ENCODE data around the gene BICC1. TPM values are rescaled to one million over a fixed set of nuclear protein-coding genes. Genes with fewer than 3 reads are reported as not detected.
A peak's percentile ranks its signal among the peaks of the same experiment; 100 is the strongest.

The BICC1 gene
- total RNA-seq, 2 experiments from 2014 or later, result not detected

DNA sequence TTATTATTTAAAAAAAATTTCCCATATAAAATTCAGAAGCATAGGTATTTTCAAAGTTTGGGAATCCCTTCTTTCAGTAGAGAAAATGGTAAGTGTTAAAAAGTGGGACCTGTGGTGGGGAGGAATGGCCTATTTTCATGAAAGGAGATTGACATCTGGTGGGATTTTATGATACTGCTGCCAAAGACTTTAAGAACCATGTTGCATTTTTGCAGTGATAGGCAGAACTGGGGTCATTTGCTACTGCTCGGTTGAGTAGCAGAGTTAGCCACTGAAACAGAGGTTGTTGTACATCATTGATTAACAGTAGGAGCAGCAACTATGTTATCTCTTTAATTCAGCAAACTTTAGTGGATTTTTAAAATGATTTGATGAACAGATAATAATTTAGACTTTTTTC is 4.4 kb downstream of the BICC1 start:
- Mint-ChIP-seq H3K4me3 (no peak overlapping the region), H3K4me1 (peaks cover 10% of the 10 kb centered on the region), H3K9me3 (ENCODE audit: low read depth) (no peaks in the 10 kb centered on the region), H3K36me3 (ENCODE audit: low read depth) (no peaks in the 10 kb centered on the region), H3K27me3 (peaks cover 47% of the 10 kb centered on the region), H3K27ac (no peak overlapping the region)
- no peak for DNase-seq
- ATAC-seq, result no peak
- POLR2A ChIA-PET, result no interaction called here
- intact Hi-C loops (cut with DNase I, micrococcal nuclease), result loop anchor here in 1 of 2 experiments (10.0 kb wide), 1 partner anchor 212 kb away; no protein-coding TSS in a partner anchor
- CTCF ChIA-PET, result interaction anchor here (1.4 kb wide), 1 partner anchor 14 kb away, joined by 7 read pairs; no protein-coding TSS in a partner anchor

DNA sequence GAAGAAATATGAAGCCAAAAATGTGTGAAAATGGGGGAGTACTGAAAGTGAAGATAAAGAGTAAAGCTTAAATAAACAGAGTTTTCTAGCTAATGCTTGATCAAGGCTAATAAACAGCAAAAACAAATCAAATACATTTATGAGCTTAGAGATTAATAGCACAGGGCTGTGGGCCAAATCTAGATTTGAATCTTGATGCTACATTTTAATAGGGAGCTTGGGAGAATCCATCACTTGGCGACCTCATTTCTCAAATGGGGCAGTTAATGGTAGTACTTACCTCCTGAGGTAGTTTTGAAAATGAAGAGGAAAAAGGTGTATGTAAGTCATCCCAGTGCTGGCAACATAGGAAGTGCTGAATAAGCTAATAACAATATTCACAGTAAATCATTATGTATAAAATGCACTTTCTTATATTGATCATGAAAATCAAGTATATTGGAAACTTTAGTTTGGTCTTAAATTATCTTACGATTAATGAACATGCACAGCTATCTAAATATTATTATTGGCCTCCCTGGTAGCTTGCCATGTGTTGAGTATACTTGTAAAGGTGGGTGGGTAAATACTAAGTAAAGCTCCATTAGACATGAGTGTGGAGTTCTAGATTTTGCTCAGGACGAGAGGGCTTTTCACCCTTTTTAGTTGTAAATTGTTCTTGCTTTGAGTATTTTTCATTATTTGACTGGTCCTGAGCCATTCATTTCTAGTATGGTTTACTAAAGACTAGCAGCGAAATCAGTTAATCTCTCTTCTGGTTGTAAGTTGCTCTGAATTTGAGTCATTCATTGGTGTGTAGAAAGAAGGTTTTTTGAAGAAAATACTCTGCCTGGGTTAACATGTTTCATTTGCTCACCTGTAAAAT is 5.1 kb downstream of the BICC1 start:
- no peak overlapping the region for H3K4me3 Mint-ChIP-seq
- ChIA-PET CTCF (interaction anchor here (0.6 to 1.4 kb wide), 2 partner anchors 13 to 219 kb away, joined by 4 to 7 read pairs; no protein-coding TSS in a partner anchor), POLR2A (no interaction called here)
- ATAC-seq (peak; percentile 50), DNase-seq (no peak)
- H3K27ac Mint-ChIP-seq, result no peak overlapping the region
- no peaks in the 10 kb centered on the region for H3K9me3 Mint-ChIP-seq (ENCODE audit: low read depth)
- intact Hi-C loops (cut with DNase I, micrococcal nuclease), result loop anchor here in 1 of 2 experiments (10.0 kb wide), 1 partner anchor 213 kb away; no protein-coding TSS in a partner anchor
- H3K4me1 Mint-ChIP-seq, result peaks cover 6% of the 10 kb centered on the region
- H3K36me3 Mint-ChIP-seq (ENCODE audit: low read depth), result no peaks in the 10 kb centered on the region
- H3K27me3 Mint-ChIP-seq, result peaks cover 47% of the 10 kb centered on the region

DNA sequence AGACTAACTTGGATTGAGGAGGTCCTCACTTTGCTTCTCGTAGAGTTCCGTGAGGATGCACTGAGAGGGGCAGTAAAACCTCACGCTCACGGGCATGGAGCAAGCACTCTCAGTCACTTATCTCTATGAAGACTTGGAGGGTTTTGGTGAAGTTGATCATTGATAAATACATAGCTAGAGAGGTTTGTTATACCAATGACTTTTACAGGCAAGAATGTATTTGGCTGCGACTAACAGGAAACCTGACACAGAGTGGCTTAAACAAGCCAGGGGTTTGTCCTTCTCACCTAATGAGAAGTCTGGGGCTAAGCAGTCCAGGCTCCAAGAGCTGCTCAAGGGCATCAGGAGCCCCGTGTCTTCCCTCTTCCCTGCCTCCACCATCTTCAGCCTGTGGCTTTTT is 6.1 kb downstream of the BICC1 start:
- intact Hi-C loops (cut with DNase I, micrococcal nuclease), result loop anchor here in 1 of 2 experiments (10.0 kb wide), 1 partner anchor 214 kb away; no protein-coding TSS in a partner anchor
- DNase-seq (no peak), ATAC-seq (no peak)
- H3K4me1 Mint-ChIP-seq, result peaks cover 3% of the 10 kb centered on the region
- no peak overlapping the region for H3K4me3 Mint-ChIP-seq
- ChIA-PET POLR2A (no interaction called here), CTCF (interaction anchor here (0.6 kb wide), 2 partner anchors 220 to 227 kb away, joined by 3 to 4 read pairs; no protein-coding TSS in a partner anchor)
- H3K27me3 Mint-ChIP-seq, result peaks cover 44% of the 10 kb centered on the region
- no peaks in the 10 kb centered on the region for H3K9me3 Mint-ChIP-seq (ENCODE audit: low read depth)
- H3K27ac Mint-ChIP-seq, result no peak overlapping the region
- no peaks in the 10 kb centered on the region for H3K36me3 Mint-ChIP-seq (ENCODE audit: low read depth)

DNA sequence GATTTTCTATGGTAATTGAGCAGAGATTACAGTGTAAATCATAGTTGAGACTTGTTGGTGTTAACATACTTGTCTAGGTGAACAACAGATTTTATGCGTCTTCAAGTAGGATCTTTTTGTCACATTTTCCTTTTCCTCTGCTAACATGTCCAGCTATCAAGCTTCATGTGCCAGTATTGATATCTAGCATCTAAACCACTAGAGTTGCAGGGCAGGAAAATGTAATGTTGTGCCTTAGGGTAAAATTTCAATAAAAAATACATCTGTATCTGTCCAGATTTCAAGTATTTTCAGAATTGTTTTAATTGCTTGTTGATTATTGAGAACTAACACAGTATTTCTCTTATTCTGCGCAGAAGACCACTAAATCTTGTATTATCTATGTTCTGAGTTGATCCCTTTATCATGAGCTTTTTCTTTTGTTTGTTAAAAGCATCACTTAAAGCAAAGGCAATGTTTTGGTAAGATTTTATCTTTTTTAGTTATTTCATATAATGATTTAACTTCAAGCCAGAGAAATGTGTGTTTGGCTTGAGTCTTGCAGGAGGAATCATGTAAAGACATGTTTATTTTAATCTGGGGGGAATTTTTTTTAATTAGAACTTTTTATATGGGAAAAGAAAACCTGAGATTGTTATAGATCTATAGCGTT is 16.5 kb downstream of the BICC1 start:
- intact Hi-C loops (cut with DNase I, micrococcal nuclease), result no loop called here

DNA sequence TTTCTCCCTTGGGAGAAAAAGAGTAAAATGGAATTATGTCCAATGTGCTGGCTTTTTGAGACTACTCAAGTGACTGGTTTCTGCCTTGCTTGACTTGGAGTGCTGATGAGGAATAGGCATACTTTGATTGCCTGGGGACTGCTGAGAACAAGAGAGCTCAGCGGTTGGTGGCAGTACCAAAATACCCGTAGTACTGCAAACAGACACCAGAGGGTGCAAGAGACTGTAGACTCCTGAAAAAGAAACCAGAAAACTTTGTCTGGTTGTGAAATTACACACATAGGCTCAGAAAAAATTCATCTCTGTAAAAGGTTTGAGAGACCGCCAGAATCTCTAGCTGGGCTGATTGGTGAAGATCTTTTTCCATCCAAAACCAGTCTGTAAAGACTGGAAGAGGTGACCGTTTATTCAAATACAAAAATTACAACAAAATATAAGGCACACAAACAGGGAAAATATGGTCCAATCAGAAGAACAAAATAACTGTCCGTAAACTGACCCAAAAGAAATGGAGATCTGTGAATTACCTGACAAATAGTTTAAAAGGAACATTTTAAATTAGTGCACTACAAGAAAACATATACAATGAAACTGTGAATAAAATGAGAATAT is 18.5 kb downstream of the BICC1 start:
- no peak overlapping the region for H3K4me3 Mint-ChIP-seq
- CTCF ChIA-PET, result interaction anchor here (0.7 to 2.6 kb wide), 18 partner anchors 8 to 1097 kb away, joined by 3 to 7 read pairs (median 3); partner anchors contain the start of gene BICC1
- intact Hi-C loops (cut with DNase I, micrococcal nuclease), result loop anchor here in 1 of 2 experiments (5.0 to 10.0 kb wide), 2 partner anchors 704 to 1091 kb away; no protein-coding TSS in a partner anchor
- DNase-seq (peak; percentile 71), ATAC-seq (peak; percentile 74)
- POLR2A ChIA-PET, result no interaction called here
- H3K4me1 Mint-ChIP-seq, result no peaks in the 10 kb centered on the region
- H3K27ac Mint-ChIP-seq, result no peak overlapping the region
- peaks cover 7% of the 10 kb centered on the region for H3K9me3 Mint-ChIP-seq (ENCODE audit: low read depth)
- H3K36me3 Mint-ChIP-seq (ENCODE audit: low read depth), result no peaks in the 10 kb centered on the region
- H3K27me3 Mint-ChIP-seq, result peaks cover 9% of the 10 kb centered on the region

More for the DNA sequence above, 16.5 kb downstream of the BICC1 start:
- no peaks in the 10 kb centered on the region for H3K4me1 Mint-ChIP-seq
- H3K36me3 Mint-ChIP-seq (ENCODE audit: low read depth), result no peaks in the 10 kb centered on the region
- ChIA-PET CTCF (interaction anchor here (0.5 to 2.6 kb wide), 5 partner anchors 12 to 1906 kb away, joined by 3 to 7 read pairs (median 4); no protein-coding TSS in a partner anchor), POLR2A (interaction anchor here (0.8 kb wide), 1 partner anchor 79 kb away, joined by 3 read pairs; no protein-coding TSS in a partner anchor)
- no peaks in the 10 kb centered on the region for H3K9me3 Mint-ChIP-seq (ENCODE audit: low read depth)
- no peak overlapping the region for H3K27ac Mint-ChIP-seq
- peaks cover 9% of the 10 kb centered on the region for H3K27me3 Mint-ChIP-seq
- no peak for ATAC-seq
- H3K4me3 Mint-ChIP-seq, result no peak overlapping the region
- no peak for DNase-seq

DNA sequence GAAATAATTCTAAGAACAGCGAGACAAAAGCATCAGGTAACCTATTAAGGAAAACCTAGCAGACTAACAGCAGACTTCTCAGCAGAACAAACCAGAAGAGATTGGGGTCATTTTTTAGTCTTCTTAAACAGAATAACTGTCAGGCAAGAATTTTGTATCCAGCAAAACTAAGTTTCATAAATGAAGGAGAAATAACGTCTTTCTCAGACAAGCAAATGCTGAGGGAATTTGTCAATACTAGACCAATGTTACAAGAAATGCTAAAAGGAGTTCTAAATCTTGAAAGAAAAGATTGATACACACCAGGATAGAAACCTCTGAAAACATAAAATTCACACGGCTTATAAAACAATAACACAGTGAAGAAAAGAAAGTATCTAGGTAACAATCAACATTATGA is 22.6 kb downstream of the BICC1 start:
- DNase-seq, result no peak
- no peak overlapping the region for H3K27ac Mint-ChIP-seq
- intact Hi-C loops (cut with DNase I, micrococcal nuclease), result loop anchor here in 1 of 2 experiments (10.0 kb wide), 1 partner anchor 699 kb away; no protein-coding TSS in a partner anchor
- peaks cover 9% of the 10 kb centered on the region for H3K27me3 Mint-ChIP-seq
- no peaks in the 10 kb centered on the region for H3K36me3 Mint-ChIP-seq (ENCODE audit: low read depth)
- CTCF ChIA-PET, result no interaction called here
- no peak for ATAC-seq
- POLR2A ChIA-PET, result no interaction called here
- H3K4me1 Mint-ChIP-seq, result no peaks in the 10 kb centered on the region
- H3K4me3 Mint-ChIP-seq, result no peak overlapping the region
- peaks cover 7% of the 10 kb centered on the region for H3K9me3 Mint-ChIP-seq (ENCODE audit: low read depth)

DNA sequence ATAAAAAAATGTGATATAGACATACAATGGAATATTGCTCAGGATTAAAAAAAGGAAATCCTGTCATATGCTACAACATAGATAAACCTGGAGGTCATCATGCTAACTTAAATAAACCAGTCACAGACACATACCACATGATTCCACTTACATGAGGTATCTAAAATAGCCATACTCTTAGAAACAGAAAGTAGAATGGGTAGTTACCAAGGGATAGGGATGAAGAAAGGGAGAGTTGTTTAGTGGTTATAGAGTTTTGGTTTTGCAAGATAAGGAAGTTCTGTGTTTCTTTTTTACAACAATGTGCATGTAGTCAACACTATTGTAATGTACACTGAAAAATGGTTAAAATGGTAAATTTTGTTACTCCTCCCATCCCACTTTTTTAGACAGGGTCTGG is 30.5 kb downstream of the BICC1 start:
- CTCF ChIA-PET, result no interaction called here
- Mint-ChIP-seq H3K36me3 (ENCODE audit: low read depth) (no peaks in the 10 kb centered on the region), H3K9me3 (ENCODE audit: low read depth) (no peaks in the 10 kb centered on the region), H3K27me3 (peaks cover 2% of the 10 kb centered on the region), H3K4me3 (no peak overlapping the region), H3K27ac (no peak overlapping the region), H3K4me1 (no peaks in the 10 kb centered on the region)
- intact Hi-C loops (cut with DNase I, micrococcal nuclease), result no loop called here
- POLR2A ChIA-PET, result no interaction called here
- DNase-seq (no peak), ATAC-seq (no peak)

DNA sequence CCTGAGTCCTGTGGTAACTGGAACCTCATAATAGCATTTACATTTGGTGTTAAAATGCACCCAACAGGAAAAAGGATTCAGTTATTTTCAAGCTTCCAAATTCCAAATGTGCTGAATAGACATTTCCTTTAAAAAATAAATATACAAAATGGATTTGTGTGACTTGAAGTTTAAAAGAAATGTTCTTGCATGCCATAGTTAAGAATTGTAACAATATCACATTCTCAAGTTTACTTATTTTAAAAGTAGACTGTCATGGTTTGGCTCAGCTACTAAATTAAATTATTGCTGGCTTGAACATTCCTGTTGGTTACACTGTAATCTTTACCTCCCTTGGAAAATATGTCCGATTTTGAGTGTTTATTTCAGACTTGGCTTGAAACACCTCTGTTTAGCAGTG is 31.5 kb downstream of the BICC1 start:
- Mint-ChIP-seq H3K4me3 (no peak overlapping the region), H3K4me1 (no peaks in the 10 kb centered on the region), H3K36me3 (ENCODE audit: low read depth) (no peaks in the 10 kb centered on the region), H3K27ac (no peak overlapping the region), H3K9me3 (ENCODE audit: low read depth) (no peaks in the 10 kb centered on the region), H3K27me3 (peaks cover 2% of the 10 kb centered on the region)
- POLR2A ChIA-PET, result no interaction called here
- intact Hi-C loops (cut with DNase I, micrococcal nuclease), result no loop called here
- CTCF ChIA-PET, result interaction anchor here (0.9 kb wide), 1 partner anchor 13 kb away, joined by 3 read pairs; no protein-coding TSS in a partner anchor
- no peak for DNase-seq
- no peak for ATAC-seq

DNA sequence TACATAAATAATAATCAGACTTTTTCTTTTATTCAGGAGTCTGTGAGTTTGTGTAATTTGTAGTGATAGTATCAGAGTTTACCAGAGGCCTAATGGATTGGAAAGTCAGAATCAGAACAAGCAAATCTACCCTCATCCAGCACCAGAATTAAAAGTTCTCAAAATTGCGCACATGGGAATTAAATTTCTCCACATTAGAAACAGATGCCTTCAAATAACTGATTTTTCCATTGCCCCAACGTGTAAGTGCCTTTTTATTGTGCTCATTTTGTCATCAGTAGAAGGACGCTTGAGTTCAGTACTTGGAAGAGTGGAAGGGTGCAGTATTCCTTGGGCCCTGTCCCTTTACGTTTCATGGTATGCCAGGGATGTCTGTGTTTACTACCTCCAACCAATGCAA is 32.8 kb downstream of the BICC1 start:
- H3K27ac Mint-ChIP-seq, result no peak overlapping the region
- H3K9me3 Mint-ChIP-seq (ENCODE audit: low read depth), result no peaks in the 10 kb centered on the region
- H3K27me3 Mint-ChIP-seq, result no peaks in the 10 kb centered on the region
- POLR2A ChIA-PET, result no interaction called here
- ATAC-seq (no peak), DNase-seq (no peak)
- CTCF ChIA-PET, result interaction anchor here (0.9 kb wide), 1 partner anchor 14 kb away, joined by 3 read pairs; no protein-coding TSS in a partner anchor
- intact Hi-C loops (cut with DNase I, micrococcal nuclease), result no loop called here
- no peak overlapping the region for H3K4me3 Mint-ChIP-seq
- no peaks in the 10 kb centered on the region for H3K36me3 Mint-ChIP-seq (ENCODE audit: low read depth)
- no peaks in the 10 kb centered on the region for H3K4me1 Mint-ChIP-seq

DNA sequence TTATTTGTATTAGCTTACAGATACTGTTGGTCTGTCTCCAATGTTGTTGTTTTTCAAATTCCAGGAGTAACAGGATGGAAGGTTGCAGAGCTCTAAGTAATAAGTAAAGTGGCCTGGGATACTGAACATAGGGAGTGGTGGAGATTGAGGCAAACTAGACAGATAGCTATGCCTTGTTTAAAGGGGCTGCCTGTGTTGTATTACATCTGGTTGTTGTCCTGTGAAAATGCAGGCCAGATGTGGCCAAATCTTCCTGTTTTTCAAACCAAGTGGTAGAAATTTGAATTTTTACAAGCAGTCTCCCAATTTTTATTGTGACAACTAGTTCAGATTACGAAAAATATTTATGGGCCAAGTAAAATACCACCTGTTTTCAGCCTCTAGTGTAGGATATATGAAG is 33.5 kb downstream of the BICC1 start:
- Mint-ChIP-seq H3K4me1 (no peaks in the 10 kb centered on the region), H3K4me3 (no peak overlapping the region), H3K36me3 (ENCODE audit: low read depth) (no peaks in the 10 kb centered on the region), H3K27me3 (no peaks in the 10 kb centered on the region), H3K9me3 (ENCODE audit: low read depth) (no peaks in the 10 kb centered on the region), H3K27ac (no peak overlapping the region)
- CTCF ChIA-PET, result interaction anchor here (0.9 kb wide), 1 partner anchor 15 kb away, joined by 3 read pairs; no protein-coding TSS in a partner anchor
- ATAC-seq (no peak), DNase-seq (no peak)
- POLR2A ChIA-PET, result no interaction called here
- intact Hi-C loops (cut with DNase I, micrococcal nuclease), result no loop called here

DNA sequence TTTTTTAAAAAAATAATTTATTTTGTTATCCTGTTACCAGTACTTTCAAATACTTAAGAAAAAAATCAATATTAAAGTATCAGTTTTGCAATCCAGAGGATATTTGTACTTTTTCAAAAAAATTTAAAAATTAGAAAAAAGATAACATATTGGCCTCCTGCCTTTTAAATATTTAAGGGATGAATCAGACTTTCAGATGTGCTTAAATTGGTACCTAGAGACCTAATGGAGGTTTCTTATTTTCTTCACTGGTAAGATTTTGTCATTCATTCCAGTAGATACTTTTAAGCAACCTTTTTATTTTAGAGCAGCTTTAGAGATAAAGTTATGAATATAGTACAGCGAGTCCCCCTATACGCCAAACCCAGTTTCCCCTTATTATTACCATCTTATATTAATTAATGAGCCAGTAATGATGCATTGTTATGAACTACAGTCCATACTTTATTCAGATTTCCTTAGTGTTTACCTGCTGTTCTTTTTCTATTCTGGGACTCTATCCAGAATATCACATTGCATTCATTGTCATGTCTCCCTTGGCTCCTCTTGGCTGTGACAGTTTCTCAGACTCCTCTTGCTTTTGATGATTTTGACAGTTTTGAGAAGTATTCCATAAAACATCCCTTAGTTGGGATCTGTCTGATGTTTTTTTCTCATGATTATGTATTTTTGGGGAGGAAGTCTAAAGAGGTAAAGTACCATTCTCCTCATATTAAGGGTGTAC is 34.2 kb downstream of the BICC1 start:
- Mint-ChIP-seq H3K4me1 (no peaks in the 10 kb centered on the region), H3K36me3 (ENCODE audit: low read depth) (no peaks in the 10 kb centered on the region), H3K4me3 (no peak overlapping the region), H3K27ac (no peak overlapping the region), H3K27me3 (no peaks in the 10 kb centered on the region), H3K9me3 (ENCODE audit: low read depth) (no peaks in the 10 kb centered on the region)
- intact Hi-C loops (cut with DNase I, micrococcal nuclease), result no loop called here
- CTCF ChIA-PET, result no interaction called here
- ATAC-seq, result no peak
- DNase-seq, result no peak
- POLR2A ChIA-PET, result no interaction called here

Measured in activated CD4-positive, alpha-beta T cell treated with anti-CD3 and anti-CD28 coated beads for 36 hours (primary cell).